HL-60 (cell line): ENCODE results near the gene L1TD1.

ENCODE experiments used
- DNase-seq, 2 experiments: peaks; one replicate each; pipeline ENCODE4 v3.0.0-alpha.2; 2010 to 2020; ENCODE audit warnings: low read depth in 1 of 2, low spot score in 1 of 2
- H3K27ac ChIP-seq: fragments of 250-450 bp; sonication (Bioruptor Pico); replicated peaks from 2 replicates; pipeline ENCODE4 v1.5.1; 2020; ENCODE audit warnings: mild to moderate bottlenecking, moderate library complexity
- H3K27me3 ChIP-seq: fragments of 250-450 bp; sonication (Bioruptor Pico); 2 replicates; pipeline ENCODE4 v1.5.1; 2021; ENCODE audit warnings: mild to moderate bottlenecking, moderate library complexity; ENCODE audit not compliant: insufficient read depth, poor library complexity, severe bottlenecking
- H3K4me3 ChIP-seq: replicated peaks from 2 replicates; pipeline ENCODE4 v1.5.1; 2011; ENCODE audit warnings: mild to moderate bottlenecking, control low read depth, low read length; ENCODE audit not compliant: insufficient read depth
- CTCF ChIP-seq: IDR thresholded peaks from one replicate; pipeline ENCODE4 v1.5.1; 2011; ENCODE audit warnings: low read length, control low read depth, inconsistent platforms; ENCODE audit not compliant: insufficient read depth
- GABPA ChIP-seq: IDR thresholded peaks from 2 replicates; pipeline ENCODE4 v1.6.1; 2012; ENCODE audit warnings: low read depth
- POLR2AphosphoS5 ChIP-seq: IDR thresholded peaks from 2 replicates; pipeline ENCODE4 v1.6.1; 2012; ENCODE audit warnings: low read depth
- SPI1 ChIP-seq: IDR thresholded peaks from 2 replicates; pipeline ENCODE4 v1.6.1; 2012; ENCODE audit warnings: low read depth, mild to moderate bottlenecking, borderline replicate concordance
- TF ChIP-seq, protein P1 (sequence below): IDR thresholded peaks from 2 replicates; pipeline ENCODE4 v1.6.1; 2012; ENCODE audit warnings: low read depth; ENCODE audit not compliant: insufficient replicate concordance

Gene L1TD1

DNA sequence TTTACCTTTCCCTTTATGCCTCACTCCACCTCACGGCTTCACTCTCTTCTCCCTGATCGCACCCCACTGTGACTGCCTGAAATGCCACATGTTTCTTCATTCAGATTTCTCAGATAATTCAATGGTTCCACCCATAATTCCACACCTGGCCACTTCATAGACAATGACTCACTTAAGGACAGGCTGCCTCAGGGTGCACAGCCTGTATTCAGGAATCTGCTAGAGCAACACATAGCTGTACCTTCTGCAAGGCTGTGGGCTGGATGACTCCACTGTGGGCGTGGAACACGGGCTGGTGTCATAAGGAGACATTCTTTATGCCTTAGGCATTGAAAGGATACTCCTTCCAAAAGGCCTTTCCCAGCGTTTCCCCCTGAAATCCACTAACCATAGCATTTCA is 36.1 kb downstream of the L1TD1 start:
- DNase-seq, result no peak
- TF ChIP-seq, protein P1, sequence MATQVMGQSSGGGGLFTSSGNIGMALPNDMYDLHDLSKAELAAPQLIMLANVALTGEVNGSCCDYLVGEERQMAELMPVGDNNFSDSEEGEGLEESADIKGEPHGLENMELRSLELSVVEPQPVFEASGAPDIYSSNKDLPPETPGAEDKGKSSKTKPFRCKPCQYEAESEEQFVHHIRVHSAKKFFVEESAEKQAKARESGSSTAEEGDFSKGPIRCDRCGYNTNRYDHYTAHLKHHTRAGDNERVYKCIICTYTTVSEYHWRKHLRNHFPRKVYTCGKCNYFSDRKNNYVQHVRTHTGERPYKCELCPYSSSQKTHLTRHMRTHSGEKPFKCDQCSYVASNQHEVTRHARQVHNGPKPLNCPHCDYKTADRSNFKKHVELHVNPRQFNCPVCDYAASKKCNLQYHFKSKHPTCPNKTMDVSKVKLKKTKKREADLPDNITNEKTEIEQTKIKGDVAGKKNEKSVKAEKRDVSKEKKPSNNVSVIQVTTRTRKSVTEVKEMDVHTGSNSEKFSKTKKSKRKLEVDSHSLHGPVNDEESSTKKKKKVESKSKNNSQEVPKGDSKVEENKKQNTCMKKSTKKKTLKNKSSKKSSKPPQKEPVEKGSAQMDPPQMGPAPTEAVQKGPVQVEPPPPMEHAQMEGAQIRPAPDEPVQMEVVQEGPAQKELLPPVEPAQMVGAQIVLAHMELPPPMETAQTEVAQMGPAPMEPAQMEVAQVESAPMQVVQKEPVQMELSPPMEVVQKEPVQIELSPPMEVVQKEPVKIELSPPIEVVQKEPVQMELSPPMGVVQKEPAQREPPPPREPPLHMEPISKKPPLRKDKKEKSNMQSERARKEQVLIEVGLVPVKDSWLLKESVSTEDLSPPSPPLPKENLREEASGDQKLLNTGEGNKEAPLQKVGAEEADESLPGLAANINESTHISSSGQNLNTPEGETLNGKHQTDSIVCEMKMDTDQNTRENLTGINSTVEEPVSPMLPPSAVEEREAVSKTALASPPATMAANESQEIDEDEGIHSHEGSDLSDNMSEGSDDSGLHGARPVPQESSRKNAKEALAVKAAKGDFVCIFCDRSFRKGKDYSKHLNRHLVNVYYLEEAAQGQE, result no peak
- no peak for TF ChIP-seq SPI1
- no peak for TF ChIP-seq CTCF
- no peak for TF ChIP-seq GABPA
- TF ChIP-seq POLR2AphosphoS5, result no peak
- no peak overlapping the region for H3K27ac ChIP-seq
- H3K27me3 ChIP-seq, result no peaks in the 10 kb centered on the region
- no peak overlapping the region for H3K4me3 ChIP-seq

GRCh38 chr1:62232871-62233278 is 38.2 kb downstream of the L1TD1 start:
- DNase-seq, result no peak
- no peaks in the 10 kb centered on the region for H3K27me3 ChIP-seq
- no peak overlapping the region for H3K27ac ChIP-seq
- TF ChIP-seq GABPA (no peak), CTCF (no peak), SPI1 (no peak), POLR2AphosphoS5 (no peak)
- TF ChIP-seq, protein P1, result no peak
- H3K4me3 ChIP-seq, result no peak overlapping the region

DNA sequence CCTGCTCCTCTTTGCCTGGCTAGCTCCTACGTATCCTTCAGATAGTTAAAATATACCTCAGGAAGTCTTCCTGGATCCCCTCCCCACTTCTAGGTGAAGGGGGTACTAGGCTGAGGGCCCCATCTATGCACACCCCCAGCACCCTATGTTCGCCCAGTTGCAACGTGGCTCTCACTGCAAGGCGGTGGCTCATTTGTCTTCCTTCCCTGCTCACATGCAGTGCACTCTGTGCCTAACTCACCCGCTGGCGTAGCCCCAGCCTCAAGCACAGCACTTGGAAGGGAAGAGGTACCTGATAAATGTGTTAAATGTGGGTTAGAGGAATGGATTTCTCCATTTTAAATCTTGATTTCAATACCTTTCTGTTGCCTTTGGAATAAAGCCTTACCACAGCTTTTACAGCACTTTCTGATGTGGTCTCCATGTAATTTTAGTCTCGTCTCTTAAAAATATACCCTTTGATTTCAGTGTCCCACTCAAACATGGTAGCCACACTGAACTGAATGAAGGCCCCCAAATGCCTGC is 39.3 kb downstream of the L1TD1 start:
- Histone ChIP-seq H3K27ac (no peak overlapping the region), H3K4me3 (no peak overlapping the region), H3K27me3 (no peaks in the 10 kb centered on the region)
- TF ChIP-seq, protein P1, result no peak
- DNase-seq, result no peak

DNA sequence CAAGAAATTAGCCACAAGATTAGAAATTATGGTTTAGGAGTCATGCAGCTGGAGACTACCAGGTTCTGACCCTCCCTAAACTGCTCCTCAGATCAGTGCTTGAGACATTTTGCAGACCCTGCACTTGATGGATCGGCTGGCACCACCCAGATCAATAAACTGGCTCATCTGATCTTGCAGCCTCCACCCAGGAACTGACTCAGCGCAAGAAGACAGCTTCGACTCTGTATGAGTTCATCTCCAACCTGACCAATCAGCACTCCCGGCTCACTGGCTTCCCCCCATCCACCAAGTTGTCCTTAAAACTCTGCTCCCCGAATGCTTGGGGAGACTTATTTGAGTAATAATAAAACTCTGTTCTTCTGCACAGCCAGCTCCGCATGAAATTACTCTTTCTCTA is 40.0 kb downstream of the L1TD1 start:
- TF ChIP-seq POLR2AphosphoS5 (no peak), GABPA (no peak), SPI1 (no peak), CTCF (no peak)
- TF ChIP-seq, protein P1, result no peak
- H3K4me3 ChIP-seq, result no peak overlapping the region
- H3K27ac ChIP-seq, result no peak overlapping the region
- H3K27me3 ChIP-seq, result no peaks in the 10 kb centered on the region
- DNase-seq, result no peak
